HS-5 (cell line): ENCODE data around the gene AKR1C1.
"Not testable (repeated sequence)": the region's sequence is repeated elsewhere in the genome, so short reads cannot be mapped to it uniquely, and the experiment has no call there.

Source experiments
- DNase-seq: peaks from one replicate; pipeline ENCODE4 v3.0.0-alpha.2; 2012; ENCODE audit warnings: low read depth

The AKR1C1 gene

GRCh38 chr10:4984223-4984622 lies 21.0 kb downstream of the AKR1C1 start:
- no peak for DNase-seq

- no peak for DNase-seq
Measured at GRCh38 chr10:4984971-4985594, 21.9 kb downstream of the AKR1C1 start.

GRCh38 chr10:4988000-4988641 lies 24.9 kb downstream of the AKR1C1 start:
- not testable (repeated sequence) for DNase-seq

GRCh38 chr10:4990217-4990616 lies 27.0 kb downstream of the AKR1C1 start:
- DNase-seq = no peak

GRCh38 chr10:4991463-4991862 lies 28.2 kb downstream of the AKR1C1 start:
- not testable (repeated sequence) for DNase-seq

GRCh38 chr10:4992564-4992963 lies 29.3 kb downstream of the AKR1C1 start:
- not testable (repeated sequence) for DNase-seq

DNA sequence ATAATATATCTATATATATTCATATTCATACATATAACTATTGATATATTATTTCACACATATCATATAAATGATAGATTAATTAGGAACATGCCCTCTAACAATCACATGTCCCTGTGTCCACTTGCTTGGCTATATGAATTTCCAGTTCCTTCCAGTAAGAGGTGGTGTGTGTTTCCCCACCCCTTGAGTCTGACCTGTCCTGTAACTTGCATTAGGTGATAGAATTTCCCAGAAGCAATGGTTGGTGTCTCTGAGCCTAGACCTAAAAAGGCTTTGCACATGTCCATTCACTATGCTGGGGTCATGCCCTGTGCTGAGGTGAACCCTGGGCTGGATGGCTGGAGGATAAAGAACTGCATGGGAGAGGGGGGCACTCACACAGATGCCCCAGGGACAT lies 31.0 kb downstream of the AKR1C1 start:
- DNase-seq = not testable (repeated sequence)

- DNase-seq = no peak
Measured at GRCh38 chr10:4998671-4999070, 35.5 kb downstream of the AKR1C1 start.

DNA sequence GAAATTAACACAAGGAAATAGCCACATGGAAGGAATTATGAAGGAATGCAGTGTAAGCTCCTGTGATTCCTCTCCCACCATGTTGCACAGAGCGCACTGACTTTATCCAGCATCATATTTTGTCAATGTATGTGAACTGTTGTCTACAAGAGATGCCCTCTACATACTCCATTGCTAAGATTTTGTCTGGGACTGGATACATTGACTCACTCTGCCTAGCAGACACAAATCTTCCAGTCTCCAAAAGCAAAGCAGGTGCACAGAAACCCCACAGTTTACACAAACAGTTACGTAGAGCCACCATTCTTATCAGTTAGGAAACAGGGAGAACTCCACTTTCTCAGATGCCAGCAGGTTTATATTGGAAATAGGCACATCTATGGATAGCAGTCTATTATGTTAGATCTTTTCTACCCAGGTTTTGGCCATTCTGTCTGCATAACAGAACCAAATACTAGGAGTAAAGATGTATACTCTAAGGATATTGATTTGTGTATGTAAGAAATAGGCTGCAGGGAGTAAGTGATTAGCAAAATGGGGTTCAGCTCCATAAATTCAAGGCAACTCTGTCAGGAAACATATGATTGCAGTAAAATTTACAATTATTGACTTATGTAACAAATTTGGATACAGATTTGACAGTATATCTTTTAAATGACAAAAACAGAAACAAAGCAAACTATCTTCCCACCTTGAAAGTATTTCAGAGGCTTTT lies 39.0 kb downstream of the AKR1C1 start:
- DNase-seq = no peak

DNA sequence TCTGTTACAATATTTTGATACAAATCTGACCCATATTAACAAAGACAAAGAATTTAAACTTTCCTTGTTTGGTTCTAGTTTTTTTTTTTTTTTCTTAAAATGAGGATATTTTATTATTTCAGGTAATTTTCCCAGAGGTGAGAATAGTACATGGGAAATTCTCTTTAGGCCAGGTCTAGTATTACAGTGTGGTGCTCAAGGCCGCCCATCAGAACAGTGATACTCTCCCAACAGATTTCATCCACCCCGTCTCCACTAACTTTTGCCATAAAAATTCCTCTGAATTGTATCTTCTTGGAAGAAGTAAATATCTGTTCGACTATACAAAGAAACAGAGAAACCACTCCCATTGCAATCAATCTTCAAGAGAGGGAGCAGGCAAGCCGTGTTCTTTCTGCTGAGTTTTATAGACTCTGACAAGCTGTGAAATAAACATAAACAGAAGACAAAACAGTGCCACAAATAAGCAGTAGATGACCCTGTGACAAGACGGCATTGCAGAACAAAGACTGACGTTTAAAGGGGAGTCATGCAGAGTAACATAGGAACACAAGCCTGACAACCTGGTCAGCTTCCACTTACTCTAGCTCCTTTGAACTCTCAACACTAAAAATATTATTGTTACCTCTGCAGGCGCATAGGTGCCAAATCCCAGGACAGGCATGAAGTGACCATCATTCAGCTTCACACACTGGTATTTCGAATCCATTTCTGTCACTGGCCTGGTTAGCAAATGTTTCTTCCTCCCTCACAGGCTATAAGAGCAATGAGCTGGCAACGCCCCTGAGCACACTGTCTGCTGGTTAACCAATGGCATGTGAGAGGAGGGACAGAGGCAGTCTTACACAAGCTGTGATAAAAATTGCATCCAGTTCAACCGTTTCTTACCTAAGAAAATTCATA lies 40.2 kb downstream of the AKR1C1 start, which contains the start of gene AKR1C2:
TSS of gene AKR1C2 (minus strand) at position 731 of the 903 bp plus-strand sequence. CDS start at position 709, 22 bp downstream.
- DNase-seq = not testable (repeated sequence)

DNA sequence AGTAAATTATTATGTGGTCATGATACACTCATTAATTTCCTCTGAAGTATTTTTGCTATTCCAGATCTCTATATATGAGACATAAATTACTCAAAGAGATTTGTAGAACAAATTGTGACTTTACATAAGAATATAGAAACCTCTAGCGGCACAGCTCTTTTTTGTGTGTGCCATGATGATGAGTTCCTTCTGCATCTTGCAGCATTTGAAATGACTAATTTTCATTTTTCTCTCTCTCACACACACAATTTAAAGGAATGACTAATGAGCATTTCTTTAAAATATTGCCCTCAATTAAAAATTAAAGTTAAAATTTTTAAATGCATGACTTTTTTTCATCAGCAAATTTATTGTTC lies 40.8 kb downstream of the AKR1C1 start:
- DNase-seq = not testable (repeated sequence)

DNA sequence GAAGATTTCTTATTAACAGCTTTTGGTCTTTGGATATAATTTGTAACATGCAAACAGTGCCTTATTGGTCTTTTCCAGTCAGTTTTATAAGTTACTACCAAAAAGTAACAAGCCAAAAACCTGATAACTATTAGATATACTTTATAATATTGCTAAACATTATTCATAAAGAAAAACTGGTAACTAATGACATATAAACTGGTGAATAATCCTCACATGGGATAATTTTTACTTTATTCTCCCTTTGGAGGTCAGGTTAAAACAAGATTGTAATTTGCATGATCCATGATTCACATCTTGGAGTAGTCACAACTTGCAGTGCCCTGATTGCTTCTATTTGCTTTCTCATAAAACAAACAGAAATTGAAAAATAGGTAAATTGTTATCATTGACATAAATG lies 41.3 kb downstream of the AKR1C1 start:
- not testable (repeated sequence) for DNase-seq

DNA sequence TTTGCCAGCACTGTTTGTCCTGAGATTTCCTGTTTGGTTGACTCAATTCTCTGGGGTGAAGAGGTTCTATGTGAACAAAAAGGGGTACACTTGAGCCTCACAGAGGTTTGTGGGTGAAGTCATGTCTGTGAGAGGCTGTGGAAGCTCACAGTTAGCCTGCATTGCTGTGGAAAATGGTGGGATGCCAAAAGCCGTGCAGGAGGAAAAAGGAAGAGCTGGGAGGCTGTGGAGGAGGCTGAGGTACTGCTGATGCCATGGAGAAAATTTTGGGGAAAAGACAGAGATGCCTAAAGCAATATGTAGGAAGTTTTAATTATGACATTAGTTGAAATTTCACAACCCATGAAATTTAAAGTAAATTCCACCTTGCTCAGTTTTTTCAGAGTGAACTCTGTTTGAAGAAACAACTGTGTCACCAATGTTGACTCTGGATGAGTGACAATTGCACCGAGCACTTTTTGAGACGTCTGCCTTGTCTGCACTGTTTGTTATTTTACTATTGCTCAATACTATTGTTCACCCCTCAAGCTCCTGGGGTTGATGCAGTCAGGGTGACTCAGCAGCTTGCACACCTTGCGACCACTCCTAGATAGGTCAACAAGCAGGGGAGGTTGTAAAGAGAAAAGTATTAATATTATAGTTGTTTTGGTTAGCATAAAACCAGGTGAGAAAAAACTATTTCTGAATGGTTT lies 45.8 kb downstream of the AKR1C1 start:
- DNase-seq = not testable (repeated sequence)

DNA sequence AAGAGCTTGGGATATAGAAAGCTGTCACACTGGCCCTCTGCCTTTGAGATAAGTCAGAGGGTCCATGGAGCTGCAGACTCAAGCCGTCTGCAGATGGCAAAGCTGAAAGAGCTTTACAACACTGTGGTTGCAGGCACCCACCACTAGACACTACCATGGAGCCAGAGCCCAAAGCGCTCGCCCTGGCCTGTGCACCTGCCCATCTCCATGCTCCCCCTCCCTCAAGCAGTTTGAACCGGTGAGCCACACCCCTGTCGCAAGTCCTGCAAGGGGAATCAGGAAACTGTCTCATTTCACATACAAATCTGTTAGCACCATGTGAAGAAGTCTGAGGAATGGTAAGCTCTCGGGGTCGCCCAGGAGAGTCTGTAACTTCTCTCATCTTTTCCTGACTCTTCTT lies 46.8 kb downstream of the AKR1C1 start:
- not testable (repeated sequence) for DNase-seq

GRCh38 chr10:5011392-5011791 lies 48.2 kb downstream of the AKR1C1 start:
- DNase-seq = not testable (repeated sequence)

DNA sequence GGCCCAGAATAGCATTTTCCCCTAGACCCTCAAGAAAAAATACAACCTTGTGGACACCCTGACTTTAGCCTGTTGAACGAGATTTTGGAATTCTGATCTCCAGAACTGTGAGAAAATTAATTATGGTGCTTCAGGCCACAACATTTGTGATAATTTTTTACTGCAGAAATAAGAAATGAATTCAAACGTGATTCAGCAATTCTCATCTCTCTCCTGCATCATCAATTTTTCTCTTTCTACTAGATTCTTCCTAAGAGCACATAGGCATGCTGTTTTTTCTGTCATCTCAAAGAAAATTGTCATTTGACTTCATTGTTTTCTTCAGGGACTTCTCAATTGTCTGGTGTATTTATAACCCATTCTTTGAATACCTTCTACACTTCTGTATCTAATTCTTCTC lies 49.4 kb downstream of the AKR1C1 start:
- DNase-seq = no peak

DNA sequence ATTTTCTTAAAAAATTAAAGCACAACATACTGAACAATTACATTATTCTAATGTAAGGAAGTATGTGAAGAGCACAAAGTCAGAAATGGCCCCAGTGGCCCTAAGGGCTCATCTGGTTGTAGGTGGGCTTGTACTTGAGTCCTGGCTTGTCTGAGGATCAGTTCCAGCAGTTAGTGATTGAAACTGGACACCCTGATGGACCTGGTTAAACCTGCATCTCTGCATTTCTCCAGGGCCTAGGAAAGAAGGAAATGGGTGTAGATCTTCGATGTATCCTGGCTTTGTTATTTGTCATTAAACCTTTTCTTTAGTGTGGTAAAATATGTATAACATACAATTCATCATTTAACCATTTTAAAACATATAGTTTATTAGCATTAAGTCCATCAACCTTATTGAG lies 50.2 kb downstream of the AKR1C1 start:
- DNase-seq = no peak

DNA sequence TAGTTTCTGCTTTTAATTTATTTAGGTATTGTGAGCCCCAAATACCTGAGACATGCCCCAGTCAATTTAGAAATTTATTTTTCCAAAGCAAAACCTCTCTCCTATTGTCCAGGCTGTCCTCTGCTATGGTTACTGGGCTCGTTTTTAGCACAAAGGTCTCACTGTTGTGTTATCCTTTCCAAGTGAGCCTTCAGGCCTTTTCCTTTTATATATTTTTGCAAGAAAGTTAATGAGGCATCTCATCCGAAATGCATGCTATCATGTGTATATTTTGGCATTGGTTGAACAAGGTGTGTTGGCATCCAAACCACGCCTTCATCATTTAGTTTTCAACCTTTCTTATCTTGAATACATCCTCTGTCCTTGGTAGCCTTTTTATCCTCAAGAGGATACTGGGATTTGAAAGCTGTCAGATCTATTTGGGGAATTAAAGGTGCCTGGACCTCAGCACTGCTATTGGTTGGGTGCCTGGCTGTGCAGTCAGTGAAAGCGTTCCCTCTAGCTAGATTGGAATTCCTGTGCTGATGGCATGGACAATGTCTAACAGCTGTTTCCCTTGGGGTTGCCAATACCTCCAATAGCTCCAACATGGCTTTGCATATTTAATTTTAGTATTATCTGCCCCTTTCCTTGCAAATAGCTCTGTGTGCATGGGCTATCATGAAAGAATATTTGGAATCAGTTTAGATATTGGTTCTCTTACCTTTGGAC lies 51.1 kb downstream of the AKR1C1 start:
- DNase-seq = not testable (repeated sequence)

DNA sequence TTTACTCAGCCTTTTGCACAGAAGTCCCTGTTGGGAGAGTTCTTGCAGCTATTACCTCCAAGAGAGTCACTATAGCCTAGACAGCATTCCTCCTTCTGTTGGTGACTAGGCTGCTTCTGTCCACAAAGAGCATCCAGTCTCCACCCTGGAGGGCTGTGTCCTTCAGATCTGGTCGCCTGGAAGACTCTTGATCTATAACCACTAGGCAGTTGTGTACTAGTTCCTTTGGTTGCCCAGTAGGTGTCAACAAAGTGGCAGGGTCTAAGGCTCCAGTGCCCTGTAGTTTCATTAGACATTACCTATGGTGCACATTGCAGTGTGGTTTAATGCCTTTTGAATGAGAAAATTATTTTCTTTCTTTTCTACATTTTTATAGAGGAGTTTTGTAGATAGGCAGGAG lies 51.7 kb downstream of the AKR1C1 start:
- no peak for DNase-seq

GRCh38 chr10:5018134-5018533 lies 54.9 kb downstream of the AKR1C1 start:
- no peak for DNase-seq
